SK-N-SH treated with all-trans-retinoic acid at 6 μM for 48 hours (cell line): Measurements from ENCODE around the gene RIN3.

Source experiments
- BACH2 ChIP-seq: fragments of 250-450 bp; sonication (Bioruptor Pico); IDR thresholded peaks from 2 replicates; pipeline ENCODE4 v1.9.0; 2021; ENCODE audit warnings: mild to moderate bottlenecking, borderline replicate concordance
- ESRRG ChIP-seq: fragments of 250-450 bp; sonication (Bioruptor Pico); IDR thresholded peaks from 2 replicates; pipeline ENCODE4 v1.6.1; 2021; ENCODE audit warnings: mild to moderate bottlenecking
- OSR1 ChIP-seq: fragments of 250-450 bp; sonication (Bioruptor Pico); IDR thresholded peaks from 2 replicates; pipeline ENCODE4 v1.8.0; 2022; ENCODE audit warnings: moderate library complexity, mild to moderate bottlenecking, inconsistent platforms
- RARB ChIP-seq: fragments of 250-450 bp; sonication (Bioruptor Pico); IDR thresholded peaks from 2 replicates; pipeline ENCODE4 v1.8.0; 2021; ENCODE audit warnings: mild to moderate bottlenecking, moderate library complexity
- SNAI2 ChIP-seq: fragments of 250-450 bp; sonication (Bioruptor Pico); IDR thresholded peaks from 2 replicates; pipeline ENCODE4 v1.5.0; 2020; ENCODE audit warnings: mild to moderate bottlenecking, moderate library complexity
- ZC3H10 ChIP-seq: fragments of 250-450 bp; sonication (Bioruptor Pico); IDR thresholded peaks from 2 replicates; pipeline ENCODE4 v1.5.1; 2021; ENCODE audit warnings: mild to moderate bottlenecking, moderate library complexity
- ZFP3 ChIP-seq: fragments of 250-450 bp; sonication (Bioruptor Pico); IDR thresholded peaks from 2 replicates; pipeline ENCODE4 v1.5.0; 2020; ENCODE audit warnings: mild to moderate bottlenecking, moderate library complexity
- ZFP30 ChIP-seq: fragments of 450-650 bp; formaldehyde crosslinking; IDR thresholded peaks from 2 replicates; pipeline ENCODE4 v1.5.0; 2022; ENCODE audit warnings: mild to moderate bottlenecking, moderate library complexity
- ZNF70 ChIP-seq: fragments of 450-650 bp; formaldehyde crosslinking; IDR thresholded peaks from 2 replicates; pipeline ENCODE4 v1.5.0; 2020; ENCODE audit warnings: mild to moderate bottlenecking, moderate library complexity
- ZNF8 ChIP-seq: fragments of 450-650 bp; formaldehyde crosslinking; IDR thresholded peaks from 2 replicates; pipeline ENCODE4 v1.5.0; 2020; ENCODE audit warnings: mild to moderate bottlenecking, moderate library complexity
- TF ChIP-seq, protein P1 (sequence below): fragments of 250-450 bp; sonication (Bioruptor Pico); IDR thresholded peaks from 2 replicates; pipeline ENCODE4 v1.8.0; 2020; ENCODE audit warnings: mild to moderate bottlenecking, moderate library complexity, borderline replicate concordance
- TF ChIP-seq, protein P2 (sequence below): fragments of 250-450 bp; sonication (Bioruptor Pico); IDR thresholded peaks from 2 replicates; pipeline ENCODE4 v1.8.0; 2021; ENCODE audit warnings: low read depth, mild to moderate bottlenecking, moderate library complexity, borderline replicate concordance

DNA sequence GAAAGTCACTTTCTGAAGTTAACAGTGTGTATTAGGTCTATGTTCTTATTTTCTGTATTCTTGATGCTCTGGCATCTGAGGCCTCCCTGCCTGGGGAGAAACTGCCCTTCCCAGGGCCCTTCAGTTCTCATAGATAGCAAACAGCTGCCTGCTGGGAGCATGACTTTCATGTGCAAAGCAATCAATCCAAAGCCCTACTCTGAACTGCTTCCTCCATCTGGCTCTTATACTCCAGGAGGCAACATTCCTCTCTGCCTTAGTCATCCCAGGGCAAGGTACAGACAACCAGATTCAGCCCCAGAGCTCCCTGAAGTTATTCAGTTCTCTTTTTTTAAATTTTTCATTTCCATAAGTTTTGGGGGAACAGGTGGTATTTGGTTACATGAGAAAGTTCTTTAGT is 41.7 kb upstream of the RIN3 start:
- TF ChIP-seq ZFP30 (CRISPR knock-in tag) (no peak), RARB (CRISPR knock-in tag) (no peak), ZC3H10 (CRISPR knock-in tag) (no peak), ESRRG (CRISPR knock-in tag) (no peak), SNAI2 (CRISPR knock-in tag) (no peak), OSR1 (CRISPR knock-in tag) (no peak), ZNF70 (CRISPR knock-in tag) (no peak), ZFP3 (CRISPR knock-in tag) (no peak), BACH2 (CRISPR knock-in tag) (no peak), ZNF8 (CRISPR knock-in tag) (no peak)
- TF ChIP-seq, protein P1, sequence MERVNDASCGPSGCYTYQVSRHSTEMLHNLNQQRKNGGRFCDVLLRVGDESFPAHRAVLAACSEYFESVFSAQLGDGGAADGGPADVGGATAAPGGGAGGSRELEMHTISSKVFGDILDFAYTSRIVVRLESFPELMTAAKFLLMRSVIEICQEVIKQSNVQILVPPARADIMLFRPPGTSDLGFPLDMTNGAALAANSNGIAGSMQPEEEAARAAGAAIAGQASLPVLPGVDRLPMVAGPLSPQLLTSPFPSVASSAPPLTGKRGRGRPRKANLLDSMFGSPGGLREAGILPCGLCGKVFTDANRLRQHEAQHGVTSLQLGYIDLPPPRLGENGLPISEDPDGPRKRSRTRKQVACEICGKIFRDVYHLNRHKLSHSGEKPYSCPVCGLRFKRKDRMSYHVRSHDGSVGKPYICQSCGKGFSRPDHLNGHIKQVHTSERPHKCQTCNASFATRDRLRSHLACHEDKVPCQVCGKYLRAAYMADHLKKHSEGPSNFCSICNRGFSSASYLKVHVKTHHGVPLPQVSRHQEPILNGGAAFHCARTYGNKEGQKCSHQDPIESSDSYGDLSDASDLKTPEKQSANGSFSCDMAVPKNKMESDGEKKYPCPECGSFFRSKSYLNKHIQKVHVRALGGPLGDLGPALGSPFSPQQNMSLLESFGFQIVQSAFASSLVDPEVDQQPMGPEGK (CRISPR knock-in tag): no peak
- TF ChIP-seq, protein P2, sequence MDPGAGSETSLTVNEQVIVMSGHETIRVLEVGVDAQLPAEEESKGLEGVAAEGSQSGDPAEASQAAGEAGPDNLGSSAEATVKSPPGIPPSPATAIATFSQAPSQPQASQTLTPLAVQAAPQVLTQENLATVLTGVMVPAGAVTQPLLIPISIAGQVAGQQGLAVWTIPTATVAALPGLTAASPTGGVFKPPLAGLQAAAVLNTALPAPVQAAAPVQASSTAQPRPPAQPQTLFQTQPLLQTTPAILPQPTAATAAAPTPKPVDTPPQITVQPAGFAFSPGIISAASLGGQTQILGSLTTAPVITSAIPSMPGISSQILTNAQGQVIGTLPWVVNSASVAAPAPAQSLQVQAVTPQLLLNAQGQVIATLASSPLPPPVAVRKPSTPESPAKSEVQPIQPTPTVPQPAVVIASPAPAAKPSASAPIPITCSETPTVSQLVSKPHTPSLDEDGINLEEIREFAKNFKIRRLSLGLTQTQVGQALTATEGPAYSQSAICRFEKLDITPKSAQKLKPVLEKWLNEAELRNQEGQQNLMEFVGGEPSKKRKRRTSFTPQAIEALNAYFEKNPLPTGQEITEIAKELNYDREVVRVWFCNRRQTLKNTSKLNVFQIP (CRISPR knock-in tag): no peak
